EH (cell line): ENCODE measurements around the gene ARID1B.
A peak's percentile ranks its signal among the peaks of the same experiment; 100 is the strongest.

Source experiments
- DNase-seq: peaks from one replicate; pipeline ENCODE4 v3.0.0-alpha.2; 2015; ENCODE audit warnings: low read depth

ARID1B gene

DNA sequence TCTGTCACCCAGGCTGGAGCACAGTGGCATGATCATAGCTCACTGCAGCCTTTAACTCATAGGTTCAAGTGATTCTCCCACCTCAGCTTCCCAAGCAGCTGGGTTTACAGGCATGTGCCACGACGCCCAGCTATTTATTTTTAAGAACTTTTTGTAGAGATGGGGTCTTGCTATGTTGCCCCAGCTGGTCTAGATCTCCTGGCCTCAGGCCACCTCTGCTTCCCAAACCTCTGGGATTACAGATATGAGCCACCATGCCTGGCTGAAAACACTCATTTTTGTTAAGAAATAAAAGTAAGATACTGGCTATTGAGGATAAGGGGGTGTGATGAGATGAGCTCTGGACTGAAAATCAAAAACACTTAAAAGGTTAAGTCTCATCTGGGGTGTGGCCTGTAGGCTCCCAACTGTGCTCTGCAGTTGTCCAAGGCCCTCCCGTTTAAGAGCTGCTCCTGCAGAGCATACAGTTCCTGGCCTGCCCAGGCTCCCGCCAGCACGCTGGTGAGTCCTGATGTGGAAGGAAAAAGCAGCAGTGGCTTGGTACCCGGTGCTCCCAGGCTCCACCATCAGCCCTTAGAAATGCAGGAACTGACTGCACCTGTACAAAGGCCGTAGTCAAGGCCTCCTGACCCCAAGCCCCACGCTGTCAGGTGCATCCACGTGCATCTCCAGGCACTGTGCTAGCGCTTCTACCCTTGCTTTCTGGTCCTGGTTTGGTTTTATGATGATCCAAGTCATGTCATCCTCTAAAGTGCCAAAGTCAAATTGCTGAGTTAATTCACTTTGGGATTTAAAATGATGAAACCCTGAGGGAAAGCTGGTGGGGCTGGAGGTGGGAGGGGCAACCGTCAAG is 434.7 kb downstream of the ARID1B start:
- no peak for DNase-seq

DNA sequence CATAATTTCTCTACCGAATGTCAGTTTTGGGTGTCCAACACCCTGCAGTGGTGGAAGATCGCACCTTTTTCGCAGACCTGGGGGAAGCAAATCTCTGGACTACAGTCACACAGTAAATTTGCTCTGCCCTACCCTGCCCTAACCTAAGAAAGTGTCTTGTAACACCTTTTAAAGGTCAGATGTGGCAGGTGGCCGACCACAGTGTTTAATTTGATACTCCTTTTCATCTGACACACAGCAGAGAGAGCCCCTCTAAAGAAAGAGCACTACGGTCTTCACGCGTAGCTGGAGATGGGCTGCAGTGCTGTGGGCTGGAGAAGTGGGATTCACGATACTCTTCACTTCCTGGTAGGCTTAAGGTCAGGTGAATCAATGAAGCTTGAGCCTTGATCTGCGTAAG is 436.2 kb downstream of the ARID1B start:
- DNase-seq = no peak

DNA sequence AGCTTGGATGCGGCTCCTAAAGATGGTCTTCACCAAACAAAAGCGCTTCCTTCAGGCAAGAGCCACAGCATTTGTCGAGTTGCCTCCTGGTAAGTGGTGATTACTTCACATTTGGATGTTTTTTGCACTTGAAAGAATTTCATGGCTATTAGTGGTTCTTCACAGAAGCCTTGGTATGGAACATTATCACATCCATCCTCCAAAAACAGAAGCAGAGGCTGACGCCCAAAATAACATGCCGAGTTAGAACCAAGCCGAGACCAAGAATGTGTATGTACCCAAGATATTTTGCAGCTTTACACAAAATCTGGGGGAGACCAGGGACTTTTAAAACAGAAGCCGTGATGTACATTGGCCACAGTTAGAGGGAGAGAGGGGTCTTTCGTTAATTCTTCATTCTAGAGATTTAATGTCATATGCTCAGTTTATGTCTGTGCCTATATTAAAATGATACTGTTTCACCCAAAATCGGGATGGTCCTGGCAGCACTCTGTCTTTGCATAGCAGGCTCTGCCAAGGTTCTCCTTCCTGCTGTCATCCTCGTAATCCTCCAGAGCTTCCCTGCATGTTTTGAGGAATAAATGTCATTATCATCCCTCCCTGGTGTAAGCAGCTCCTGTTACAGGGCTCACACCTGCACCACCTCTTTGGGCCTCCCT is 436.9 kb downstream of the ARID1B start:
- DNase-seq = no peak

GRCh38 chr6:157215717-157216116 is 438.5 kb downstream of the ARID1B start:
- DNase-seq = no peak

GRCh38 chr6:157216570-157216969 is 439.4 kb downstream of the ARID1B start:
- no peak for DNase-seq

DNA sequence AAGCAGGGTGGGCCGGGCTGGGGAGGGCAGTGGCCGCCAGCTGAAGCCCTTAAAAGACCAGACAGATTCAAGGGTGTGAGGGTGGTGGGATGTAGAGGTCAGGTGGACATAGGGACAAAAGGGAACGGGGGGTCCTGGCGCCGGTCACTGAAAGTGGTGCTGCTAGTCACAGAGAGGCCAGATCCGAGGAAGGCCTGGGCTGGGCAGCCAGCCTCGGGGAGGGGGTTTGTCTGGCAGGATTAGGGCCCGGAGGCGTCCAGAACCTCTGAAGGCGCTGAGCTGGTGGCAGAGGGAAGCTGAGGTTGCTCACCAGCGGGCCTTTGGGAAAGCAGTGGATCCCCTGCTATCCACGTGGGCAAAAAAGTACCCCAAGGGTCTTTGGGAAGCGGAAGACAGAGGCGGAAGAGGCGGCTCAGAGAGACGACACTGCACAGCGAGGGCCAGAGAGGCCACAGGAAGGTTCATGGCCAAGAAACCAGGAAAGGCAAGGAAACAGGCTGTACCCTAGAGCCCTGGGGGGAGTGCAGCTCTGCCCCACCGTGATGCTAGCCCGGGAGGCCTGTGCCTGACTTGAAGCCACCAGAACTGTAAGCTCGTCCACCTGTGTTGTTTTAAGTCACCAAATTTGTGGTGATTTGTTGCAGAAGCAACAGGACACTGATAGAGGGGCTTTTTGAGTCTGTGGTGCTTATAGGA is 440.2 kb downstream of the ARID1B start:
- no peak for DNase-seq

GRCh38 chr6:157217894-157218370 is 440.8 kb downstream of the ARID1B start:
- no peak for DNase-seq

- DNase-seq = no peak
Observed at GRCh38 chr6:157218371-157219198, 441.4 kb downstream of the ARID1B start.

- peak; percentile 65 for DNase-seq
Observed at GRCh38 chr6:157219201-157220200, 442.3 kb downstream of the ARID1B start.

GRCh38 chr6:157220485-157220884 is 443.3 kb downstream of the ARID1B start:
- no peak for DNase-seq

DNA sequence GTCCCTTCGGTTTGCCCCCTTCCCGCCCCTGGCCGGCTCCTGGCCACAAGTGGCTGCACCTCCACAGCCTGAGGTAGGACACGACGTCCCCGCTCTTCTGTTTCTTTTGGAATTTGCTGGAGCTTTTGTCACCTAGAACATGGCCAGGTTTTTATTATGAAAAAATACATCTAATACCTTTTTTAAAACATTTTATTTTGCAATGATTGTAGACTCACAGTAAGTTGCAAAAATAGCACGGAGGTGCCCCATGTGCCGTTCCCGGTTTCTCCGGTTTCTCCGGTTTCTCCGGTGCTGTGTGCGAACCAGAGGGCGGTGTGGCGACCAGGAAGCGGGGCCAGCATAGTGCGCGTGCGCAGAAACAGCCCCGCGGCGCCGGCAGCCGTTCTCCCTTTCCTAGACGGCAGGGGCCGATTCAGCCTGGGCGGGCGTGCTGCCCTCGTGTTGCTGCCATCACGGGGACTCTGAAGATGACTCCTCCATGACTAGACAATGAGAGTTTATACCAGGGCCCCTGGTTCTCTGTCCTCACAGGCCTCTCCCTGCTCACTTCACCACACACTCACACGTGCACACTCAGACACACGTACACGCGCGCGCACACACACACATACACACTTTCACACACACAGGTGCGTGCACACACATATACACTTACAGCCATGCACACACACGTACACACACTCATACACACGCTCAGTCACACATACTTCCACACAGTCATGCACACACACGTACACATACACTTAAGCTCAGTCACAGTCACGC is 444.1 kb downstream of the ARID1B start:
- DNase-seq = peak; percentile 80

DNA sequence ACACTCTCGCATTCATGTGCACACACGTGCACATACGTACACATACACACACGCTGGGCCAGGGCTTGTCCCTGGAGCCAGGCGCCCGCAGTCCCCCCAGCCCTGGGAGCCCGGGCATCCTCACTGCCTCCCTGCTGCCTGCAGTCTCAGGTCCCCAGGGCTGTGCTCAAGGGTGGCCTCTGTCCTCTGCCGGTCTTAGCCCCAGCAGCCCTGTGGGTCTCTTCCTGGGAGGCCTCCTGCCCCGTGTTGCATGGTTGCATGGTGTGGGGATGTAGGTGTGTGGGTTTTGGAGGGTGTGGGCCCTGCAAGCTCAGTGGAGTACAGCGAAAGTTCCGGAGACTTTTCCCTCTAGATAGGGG is 444.6 kb downstream of the ARID1B start:
- no peak for DNase-seq

DNA sequence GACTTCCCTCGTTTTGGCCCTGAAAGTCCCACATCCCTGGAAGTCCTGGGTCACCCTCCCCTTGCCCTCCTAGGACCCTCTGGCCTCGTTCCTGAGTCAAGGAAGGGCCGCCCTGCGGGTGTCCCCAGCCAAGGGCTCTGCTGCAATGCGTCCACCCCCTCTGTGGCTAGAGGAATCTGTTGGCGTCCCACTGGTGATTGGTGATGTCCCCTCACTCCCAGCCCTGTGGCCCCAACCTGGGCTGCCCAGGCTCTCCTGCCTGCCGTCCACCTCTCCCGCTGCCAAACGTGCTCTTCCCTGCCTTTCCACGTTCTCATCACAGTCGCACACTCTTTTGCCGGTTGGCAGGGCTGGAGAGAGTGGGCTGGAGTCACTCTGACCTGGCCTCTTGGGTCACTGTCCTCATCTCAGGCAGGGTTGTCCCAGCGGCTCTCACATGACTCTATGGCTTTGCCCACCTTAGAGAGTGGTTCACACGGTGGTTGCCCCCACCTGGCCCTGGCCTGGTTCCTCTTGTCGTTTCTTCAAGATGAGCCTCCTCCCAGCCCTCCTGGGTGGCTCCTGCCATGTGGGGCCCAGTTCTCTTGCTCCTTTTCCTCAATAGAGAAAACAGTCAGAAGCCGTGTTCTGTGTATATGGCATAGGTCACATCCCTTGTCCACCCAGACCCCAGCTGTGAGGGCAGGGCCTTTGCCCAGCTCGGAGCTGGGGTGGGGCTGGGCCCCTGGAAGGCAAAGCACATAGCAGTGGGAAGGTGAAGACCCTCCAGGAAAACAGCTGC is 445.2 kb downstream of the ARID1B start:
- DNase-seq = no peak

GRCh38 chr6:157223021-157223430 is 445.8 kb downstream of the ARID1B start:
- peak; percentile 57 for DNase-seq

- no peak for DNase-seq
Observed at GRCh38 chr6:157223511-157223910, 446.3 kb downstream of the ARID1B start.

DNA sequence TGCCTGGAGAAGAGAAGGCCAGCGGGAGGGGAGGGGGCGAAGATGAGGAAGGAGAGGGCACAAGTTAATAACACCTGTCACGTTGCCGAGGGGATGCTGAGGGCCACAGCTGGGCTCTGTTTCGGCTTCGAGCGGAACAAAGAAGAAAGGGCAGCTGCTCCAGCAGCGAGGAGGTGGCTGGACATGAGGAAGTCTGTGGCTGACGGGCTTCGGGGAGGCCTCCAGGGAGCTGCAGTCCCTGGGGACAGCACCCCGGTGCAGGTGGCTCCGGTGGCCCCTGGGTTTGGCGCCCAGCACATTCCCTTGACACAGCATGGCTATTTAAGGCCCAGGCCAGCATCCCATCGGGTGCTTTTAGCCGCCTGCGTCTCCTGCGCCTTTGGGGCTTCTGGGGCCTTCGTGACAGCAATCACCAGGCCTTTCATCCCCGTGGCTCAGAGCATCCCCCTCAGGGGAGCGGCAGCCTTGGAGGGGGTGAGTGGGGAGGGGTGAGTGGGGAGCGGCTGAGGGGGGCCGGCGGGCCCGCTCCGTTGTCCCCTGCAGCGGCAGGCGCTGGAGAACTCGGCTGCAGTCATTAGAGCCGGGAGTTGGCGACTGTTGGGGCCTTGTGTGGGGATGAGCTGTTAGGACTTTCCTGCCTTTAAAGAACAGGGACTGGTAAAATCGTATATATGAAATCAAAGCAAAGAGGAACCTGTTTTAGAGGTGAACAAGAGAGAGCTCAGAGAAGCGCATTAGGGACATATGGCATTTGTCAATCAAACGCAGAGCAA is 447.2 kb downstream of the ARID1B start:
- no peak for DNase-seq

DNA sequence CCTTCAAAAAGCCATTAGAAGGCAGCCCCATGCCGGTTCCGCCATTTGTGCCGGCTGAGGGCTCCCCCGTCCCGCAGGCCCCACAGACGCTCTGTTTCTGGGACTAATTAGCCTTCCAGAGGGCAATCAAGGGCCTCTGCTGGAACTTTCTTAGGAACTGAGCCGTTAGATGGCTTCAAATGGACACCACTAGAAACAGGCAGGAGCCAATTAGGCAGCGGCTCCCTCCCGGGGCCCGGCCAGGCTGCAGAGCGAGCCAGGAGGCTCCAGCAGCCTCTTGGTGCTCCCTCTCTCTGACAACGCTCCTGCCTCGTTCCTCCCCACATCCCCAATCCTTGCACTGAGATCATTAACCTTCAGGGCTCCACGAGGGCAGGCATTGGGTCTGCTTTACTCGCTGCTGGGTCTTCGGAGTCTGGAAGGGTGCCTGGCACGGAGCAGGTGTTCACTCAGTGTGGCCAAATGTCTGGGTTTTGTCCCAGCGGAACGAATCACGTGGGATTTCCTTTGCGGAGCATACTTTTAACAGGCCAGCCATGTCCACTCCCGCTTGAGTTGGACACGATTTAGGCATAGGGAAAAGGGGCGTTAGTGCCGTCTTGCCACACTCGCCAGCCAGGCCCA is 447.9 kb downstream of the ARID1B start:
- DNase-seq = no peak

- peak; percentile 16 for DNase-seq
Observed at GRCh38 chr6:157225575-157225995, 448.4 kb downstream of the ARID1B start.
